ENCODE data around the gene ACAP3.

ACAP3 gene

GRCh38 chr1:1343811-1344421 is 36.2 kb upstream of the ACAP3 start:
- DNase-seq: no peak

GRCh38 chr1:1342584-1343115 is 34.9 kb upstream of the ACAP3 start:
- no peak for DNase-seq

GRCh38 chr1:1342061-1342562 is 34.4 kb upstream of the ACAP3 start:
- no peak for DNase-seq

- no peak for DNase-seq
Observed at GRCh38 chr1:1341549-1342021, 33.9 kb upstream of the ACAP3 start.

DNA sequence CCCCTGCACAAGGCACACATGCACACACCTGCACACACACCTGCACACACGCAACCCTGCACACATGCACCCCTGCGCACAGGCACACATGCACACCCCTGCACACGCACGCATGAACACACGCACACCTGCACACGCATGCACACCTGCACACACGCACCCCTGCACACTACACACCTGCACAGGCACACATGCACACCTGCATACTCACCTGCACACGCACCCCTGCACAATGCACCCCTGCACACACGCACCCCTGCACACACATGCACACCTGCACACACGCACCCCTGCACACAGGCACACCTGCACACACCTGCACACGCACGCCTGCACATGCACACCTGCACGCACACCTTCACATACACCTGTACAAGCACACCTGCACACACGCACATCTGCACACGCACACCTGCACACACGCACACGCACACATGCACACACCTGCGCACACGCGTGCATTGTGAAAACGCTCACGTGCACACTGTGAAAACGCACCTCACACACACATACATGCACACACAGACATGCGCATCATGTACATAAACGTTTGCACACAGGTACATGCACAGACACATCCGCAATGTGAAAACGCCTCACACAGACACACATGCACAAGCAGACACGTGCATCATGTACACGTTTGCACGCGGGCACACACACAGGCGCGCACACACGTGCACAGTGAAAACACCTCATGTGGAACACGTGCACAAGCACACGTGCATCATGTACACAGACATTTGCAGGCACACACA is 33.2 kb upstream of the ACAP3 start:
- DNase-seq: no peak

- DNase-seq: no peak
Observed at GRCh38 chr1:1340185-1340584, 32.5 kb upstream of the ACAP3 start.

- DNase-seq: no peak
Observed at GRCh38 chr1:1338278-1338677, 30.5 kb upstream of the ACAP3 start.

DNA sequence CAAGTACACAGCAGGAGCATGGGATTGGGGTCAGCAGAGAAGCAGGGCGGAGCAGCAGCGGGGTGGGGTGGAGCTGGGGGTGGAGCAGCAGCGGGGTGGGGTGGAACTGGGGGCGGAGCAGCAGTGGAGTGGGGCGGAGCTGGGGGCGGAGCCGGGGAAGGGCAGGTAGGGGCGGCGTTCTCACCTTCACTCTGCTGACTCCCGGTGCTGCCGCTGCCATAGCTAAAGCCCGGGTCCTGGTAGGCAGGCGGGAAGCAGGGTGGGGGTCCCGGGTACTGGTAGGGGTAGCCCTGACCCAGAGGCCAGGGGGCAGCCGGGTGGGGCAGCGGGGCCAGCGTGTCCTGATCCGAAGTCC is 30.0 kb upstream of the ACAP3 start:
- no peak for DNase-seq

GRCh38 chr1:1336931-1337792 is 29.4 kb upstream of the ACAP3 start:
- DNase-seq: no peak

DNA sequence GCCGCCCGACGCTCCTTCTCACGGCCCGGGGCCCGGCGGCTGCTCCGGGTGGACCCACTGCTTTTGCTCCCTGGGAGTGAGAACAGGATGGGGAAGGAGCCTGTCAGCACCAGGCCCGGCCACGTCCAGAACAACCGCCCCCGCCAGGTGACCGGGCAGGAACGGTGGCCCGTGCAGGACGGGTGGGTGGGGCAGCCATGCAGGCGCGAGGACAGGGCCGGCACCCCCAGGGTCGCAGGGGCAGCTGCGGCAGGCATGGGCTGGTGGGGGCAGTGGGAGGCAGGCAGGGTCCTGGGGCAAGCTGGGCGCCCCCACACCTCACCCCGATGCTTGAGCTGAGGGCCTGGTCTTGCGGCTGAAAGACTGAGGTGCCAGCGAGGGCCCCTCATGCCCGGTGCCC is 28.7 kb upstream of the ACAP3 start:
- no peak for DNase-seq

- no peak for DNase-seq
Observed at GRCh38 chr1:1335792-1336248, 28.1 kb upstream of the ACAP3 start.

- no peak for DNase-seq
Observed at GRCh38 chr1:1335283-1335682, 27.6 kb upstream of the ACAP3 start.

DNA sequence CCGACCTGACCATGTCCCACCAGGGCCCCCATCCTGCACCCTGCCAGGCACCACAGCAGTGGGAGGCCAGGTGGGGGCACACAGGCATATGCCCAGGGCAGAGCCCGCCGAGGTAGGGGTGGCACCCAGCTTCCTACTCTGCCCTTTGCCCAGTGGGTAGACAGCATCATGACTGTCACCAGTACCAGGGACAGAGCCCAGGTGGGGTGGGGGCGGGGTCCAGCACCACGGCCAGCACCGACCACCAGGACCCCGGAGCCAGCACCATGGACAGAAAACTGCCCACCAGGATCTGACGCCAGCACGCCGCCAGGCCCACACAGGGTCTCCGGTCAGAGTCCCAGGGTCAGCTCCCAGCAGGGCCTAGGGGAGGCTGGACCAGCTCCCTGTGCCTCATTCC is 27.1 kb upstream of the ACAP3 start:
- no peak for DNase-seq

- no peak for DNase-seq
Observed at GRCh38 chr1:1333551-1334241, 26.0 kb upstream of the ACAP3 start.

- no peak for DNase-seq
Observed at GRCh38 chr1:1332774-1333480, 25.2 kb upstream of the ACAP3 start.

- no peak for DNase-seq
Observed at GRCh38 chr1:1332031-1332755, 24.5 kb upstream of the ACAP3 start.

DNA sequence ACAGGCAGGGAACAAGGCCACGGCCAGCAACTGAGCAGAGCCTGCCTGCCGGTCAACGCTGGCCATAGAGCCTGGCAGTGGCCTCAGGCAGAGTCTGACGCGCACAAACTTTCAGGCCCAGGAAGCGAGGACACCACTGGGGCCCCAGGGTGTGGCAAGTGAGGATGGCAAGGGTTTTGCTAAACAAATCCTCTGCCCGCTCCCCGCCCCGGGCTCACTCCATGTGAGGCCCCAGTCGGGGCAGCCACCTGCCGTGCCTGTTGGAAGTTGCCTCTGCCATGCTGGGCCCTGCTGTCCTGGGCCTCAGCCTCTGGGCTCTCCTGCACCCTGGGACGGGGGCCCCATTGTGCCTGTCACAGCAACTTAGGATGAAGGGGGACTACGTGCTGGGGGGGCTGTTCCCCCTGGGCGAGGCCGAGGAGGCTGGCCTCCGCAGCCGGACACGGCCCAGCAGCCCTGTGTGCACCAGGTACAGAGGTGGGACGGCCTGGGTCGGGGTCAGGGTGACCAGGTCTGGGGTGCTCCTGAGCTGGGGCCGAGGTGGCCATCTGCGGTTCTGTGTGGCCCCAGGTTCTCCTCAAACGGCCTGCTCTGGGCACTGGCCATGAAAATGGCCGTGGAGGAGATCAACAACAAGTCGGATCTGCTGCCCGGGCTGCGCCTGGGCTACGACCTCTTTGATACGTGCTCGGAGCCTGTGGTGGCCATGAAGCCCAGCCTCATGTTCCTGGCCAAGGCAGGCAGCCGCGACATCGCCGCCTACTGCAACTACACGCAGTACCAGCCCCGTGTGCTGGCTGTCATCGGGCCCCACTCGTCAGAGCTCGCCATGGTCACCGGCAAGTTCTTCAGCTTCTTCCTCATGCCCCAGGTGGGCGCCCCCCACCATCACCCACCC is 23.6 kb upstream of the ACAP3 start, which contains the start of gene TAS1R3:
TSS of gene TAS1R3 (plus strand) at position 213 of the 898 bp plus-strand sequence. CDS start at position 279, 66 bp downstream.
- DNase-seq: no peak

DNA sequence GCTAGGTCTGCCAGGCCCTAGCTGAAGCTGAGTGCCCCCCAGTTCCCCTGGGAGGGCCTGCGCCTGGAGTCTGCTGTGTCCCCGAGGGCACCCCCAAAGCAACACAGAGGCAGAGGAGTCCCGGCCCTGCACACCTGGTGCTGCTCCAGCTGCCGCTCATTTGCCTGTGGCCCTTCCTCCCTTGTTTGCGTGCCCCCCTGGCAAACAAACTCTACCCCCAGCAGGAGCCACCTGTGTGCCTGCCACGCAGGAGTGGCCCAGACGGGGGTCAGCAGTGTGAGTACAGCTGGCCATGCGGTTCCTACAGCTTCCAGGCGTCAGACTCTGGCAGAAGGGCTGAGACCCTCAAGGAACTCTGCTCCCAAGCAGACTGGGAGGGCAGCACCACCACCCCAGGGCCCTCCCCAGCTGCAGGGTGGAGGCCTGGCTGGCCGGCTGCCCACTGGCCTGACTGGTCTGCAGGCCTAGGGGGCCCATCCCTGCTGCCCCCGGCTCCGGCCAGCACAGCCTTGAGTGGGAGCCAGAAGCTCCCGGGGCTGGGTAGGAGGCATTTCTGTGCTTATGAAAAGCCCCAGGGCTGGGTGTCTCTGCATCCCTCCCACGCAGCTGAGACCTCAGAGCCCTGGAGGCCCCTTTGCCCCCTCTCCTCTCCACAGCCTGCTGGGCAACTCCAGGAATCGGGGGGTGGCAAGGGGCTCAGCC is 22.8 kb upstream of the ACAP3 start:
- DNase-seq: no peak
